Retinal pigment epithelial cell (primary cell): ENCODE data around the gene CDC40.

ENCODE experiments used
- DNase-seq: peaks from one replicate; pipeline ENCODE4 v3.0.0-alpha.2; 2010; ENCODE audit warnings: low read depth
- H3K4me3 ChIP-seq: 2 replicates; pipeline ENCODE4 v1.5.1; 2011; ENCODE audit warnings: mild to moderate bottlenecking, low read length, control low read depth, moderate library complexity
- CTCF ChIP-seq: conservative IDR thresholded peaks from 2 replicates; pipeline ENCODE4 v1.5.1; 2011; ENCODE audit warnings: low read depth, low read length, control low read depth, inconsistent platforms

The CDC40 gene

GRCh38 chr6:110250058-110250457 lies 69.8 kb downstream of the CDC40 start:
- no peak for TF ChIP-seq CTCF
- no peak overlapping the region for H3K4me3 ChIP-seq
- DNase-seq: no peak

- H3K4me3 ChIP-seq: no peak overlapping the region
- no peak for DNase-seq
- no peak for TF ChIP-seq CTCF
Measured at GRCh38 chr6:110250838-110251237, 70.6 kb downstream of the CDC40 start.

GRCh38 chr6:110255211-110255750 lies 75.1 kb downstream of the CDC40 start:
- no peak overlapping the region for H3K4me3 ChIP-seq
- no peak for DNase-seq
- no peak for TF ChIP-seq CTCF

- no peak for TF ChIP-seq CTCF
- DNase-seq: no peak
- no peak overlapping the region for H3K4me3 ChIP-seq
Measured at GRCh38 chr6:110256366-110256765, 76.1 kb downstream of the CDC40 start.

GRCh38 chr6:110265273-110265672 lies 85.0 kb downstream of the CDC40 start:
- no peak for DNase-seq
- no peak overlapping the region for H3K4me3 ChIP-seq
- TF ChIP-seq CTCF: no peak

- no peak for DNase-seq
- H3K4me3 ChIP-seq: no peak overlapping the region
- TF ChIP-seq CTCF: no peak
Measured at GRCh38 chr6:110266996-110267395, 86.8 kb downstream of the CDC40 start.

- TF ChIP-seq CTCF: no peak
- no peak for DNase-seq
- H3K4me3 ChIP-seq: no peak overlapping the region
Measured at GRCh38 chr6:110269623-110270022, 89.4 kb downstream of the CDC40 start.
